HG03469 (cell line): ENCODE results near the gene SORCS2.
"Not testable (repeated sequence)": the region's sequence is repeated elsewhere in the genome, so short reads cannot be mapped to it uniquely, and the experiment has no call there.

Experiments used
- ATAC-seq: cut with Tn5 transposase; IDR thresholded peaks from one replicate; pipeline ENCODE4 v1.9.1; 2021; ENCODE audit warnings: mild to moderate bottlenecking, moderate library complexity, moderate number of reproducible peaks; ENCODE audit not compliant: unreplicated experiment

The SORCS2 gene

DNA sequence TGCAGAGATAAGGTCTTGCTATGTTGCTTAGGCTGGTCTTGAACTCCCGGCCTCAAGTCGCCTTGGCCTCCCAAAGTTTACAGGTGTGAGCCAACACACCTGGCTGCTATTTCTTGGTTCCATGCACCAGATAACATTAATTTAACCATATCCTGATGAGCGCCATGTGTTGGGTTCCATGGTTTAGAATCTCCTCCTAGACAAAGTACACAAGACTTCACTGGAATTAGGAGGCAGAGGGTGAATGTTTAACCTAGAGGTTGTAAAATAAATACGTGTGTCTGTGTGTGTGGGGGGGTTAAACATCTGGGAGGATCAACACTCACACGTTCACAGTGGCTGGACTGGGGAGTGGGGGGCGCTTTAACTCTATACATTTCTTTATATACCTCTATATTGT, 32.4 kb upstream of the SORCS2 start:
- no peak for ATAC-seq

DNA sequence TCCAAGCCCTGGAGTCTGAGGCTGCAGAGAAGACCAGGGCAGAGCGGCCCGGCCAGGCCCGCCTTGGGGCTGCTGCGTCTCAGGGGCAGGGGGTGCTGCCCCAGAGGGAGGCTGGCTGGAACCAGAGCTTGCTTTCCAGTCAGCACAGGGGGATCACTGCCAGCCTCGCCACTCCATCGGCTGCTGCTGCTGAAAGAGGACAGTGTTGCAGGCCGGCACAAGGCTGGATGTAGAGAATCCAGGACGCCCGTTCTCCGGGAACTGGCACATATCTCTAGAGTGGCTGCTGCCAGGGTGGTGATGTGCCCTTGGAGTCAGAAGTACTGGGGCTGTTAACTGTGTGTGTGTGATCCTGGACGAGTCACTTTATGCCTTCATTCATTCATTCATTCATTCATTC, 31.9 kb upstream of the SORCS2 start:
- no peak for ATAC-seq

DNA sequence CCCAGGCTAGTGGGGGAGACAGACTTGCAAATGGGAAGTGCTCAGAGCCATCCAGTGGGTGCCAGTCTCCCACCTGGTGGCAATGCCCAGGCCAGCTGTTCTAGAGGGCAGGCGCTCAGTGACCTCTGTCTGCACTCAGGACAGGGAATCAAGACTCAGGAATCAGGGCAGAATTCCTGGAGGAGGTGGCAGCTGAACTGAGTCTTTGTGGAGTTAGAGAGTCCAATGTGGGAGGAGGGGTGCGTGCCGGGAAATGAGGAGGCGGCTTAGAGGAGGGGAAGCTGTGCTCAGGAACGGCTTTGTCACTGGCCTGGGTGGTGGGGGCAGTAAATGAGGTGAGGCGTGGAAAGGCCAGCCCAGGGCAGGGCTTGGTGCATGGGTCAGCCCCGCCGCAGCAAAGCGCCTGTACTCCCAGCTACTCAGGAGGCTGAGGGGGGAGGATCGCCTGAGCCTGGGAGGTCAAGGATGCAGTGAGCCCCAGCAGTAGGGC, 31.3 kb upstream of the SORCS2 start:
- ATAC-seq, result no peak

- ATAC-seq, result no peak
Measured at GRCh38 chr4:7161721-7162214, 30.6 kb upstream of the SORCS2 start.

GRCh38 chr4:7165056-7165873, 27.1 kb upstream of the SORCS2 start:
- ATAC-seq, result not testable (repeated sequence)

DNA sequence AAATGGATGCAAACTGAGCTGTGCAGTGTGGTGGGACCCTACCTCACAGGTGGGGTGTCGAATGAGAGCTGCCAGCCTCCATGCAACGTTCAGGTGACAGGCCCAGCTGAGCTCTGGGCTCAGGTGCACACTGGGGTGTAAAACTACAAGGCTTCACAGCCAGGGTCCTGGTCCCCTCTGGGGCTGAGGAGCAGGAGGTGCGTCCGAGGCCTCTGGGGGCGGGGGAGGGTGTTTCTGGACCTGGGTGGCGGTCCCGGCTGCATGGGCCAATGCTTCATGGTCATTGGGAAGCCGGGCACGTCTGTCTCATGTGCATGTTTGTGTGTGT, 26.5 kb upstream of the SORCS2 start:
- no peak for ATAC-seq

DNA sequence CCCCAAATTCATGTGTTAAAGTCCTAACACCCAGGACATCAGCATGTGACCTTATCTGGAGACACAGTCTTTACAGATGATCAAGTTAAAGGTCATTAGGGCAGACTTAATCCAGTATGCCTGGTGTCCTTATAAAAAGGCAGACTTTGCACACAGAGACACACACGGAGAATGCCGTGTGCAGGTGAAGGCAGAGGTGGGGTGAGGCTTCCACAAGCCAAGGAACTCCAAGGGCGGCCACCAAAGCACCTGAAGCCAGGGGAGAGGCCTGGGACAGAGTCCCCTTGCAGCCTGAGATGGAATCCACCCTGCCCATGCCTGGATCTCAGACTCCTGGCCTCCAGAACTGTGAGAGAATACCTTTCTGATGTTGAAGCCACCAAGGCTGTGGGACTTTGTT, 26.1 kb upstream of the SORCS2 start:
- ATAC-seq, result no peak

DNA sequence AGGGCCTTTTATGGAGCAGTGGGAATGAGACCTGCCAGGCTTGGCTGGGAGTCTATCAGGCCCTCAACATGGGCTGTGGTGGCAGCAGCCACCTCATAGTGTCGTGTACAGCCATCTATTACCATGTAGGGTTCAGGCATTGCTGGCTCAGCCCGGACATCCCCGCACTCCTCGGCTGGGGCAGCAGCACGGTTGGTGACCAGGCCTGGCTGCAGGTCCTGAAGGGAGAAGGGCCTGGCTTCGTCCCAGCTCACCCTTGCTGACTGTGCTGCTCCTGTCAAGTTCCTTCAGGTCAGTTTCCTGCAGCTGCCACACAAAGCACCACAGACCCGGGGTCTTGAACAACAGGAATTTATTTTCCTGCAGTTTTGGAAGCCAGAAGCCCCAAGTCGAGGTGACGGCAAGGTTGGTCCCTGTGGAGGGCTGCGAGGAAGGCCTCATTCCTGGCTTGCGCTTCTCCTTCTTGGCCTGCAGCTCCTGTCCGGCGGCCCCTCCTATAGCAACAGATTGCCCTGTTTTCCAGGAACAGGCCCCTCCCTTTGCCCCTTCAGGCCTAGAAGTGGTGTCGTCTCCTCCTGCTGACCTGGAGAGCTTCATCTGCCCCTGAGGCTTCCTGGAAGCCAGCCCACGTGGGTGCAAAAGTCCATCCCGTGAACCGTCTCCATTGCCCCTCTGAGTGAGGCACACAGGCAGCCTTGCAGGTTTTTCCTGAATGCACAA, 25.2 kb upstream of the SORCS2 start:
- ATAC-seq, result no peak

- ATAC-seq, result no peak
Measured at GRCh38 chr4:7167706-7168105, 24.6 kb upstream of the SORCS2 start.

GRCh38 chr4:7168106-7168505, 24.2 kb upstream of the SORCS2 start:
- no peak for ATAC-seq

- ATAC-seq, result no peak
Measured at GRCh38 chr4:7169134-7169533, 23.2 kb upstream of the SORCS2 start.

GRCh38 chr4:7170012-7170411, 22.3 kb upstream of the SORCS2 start:
- no peak for ATAC-seq

DNA sequence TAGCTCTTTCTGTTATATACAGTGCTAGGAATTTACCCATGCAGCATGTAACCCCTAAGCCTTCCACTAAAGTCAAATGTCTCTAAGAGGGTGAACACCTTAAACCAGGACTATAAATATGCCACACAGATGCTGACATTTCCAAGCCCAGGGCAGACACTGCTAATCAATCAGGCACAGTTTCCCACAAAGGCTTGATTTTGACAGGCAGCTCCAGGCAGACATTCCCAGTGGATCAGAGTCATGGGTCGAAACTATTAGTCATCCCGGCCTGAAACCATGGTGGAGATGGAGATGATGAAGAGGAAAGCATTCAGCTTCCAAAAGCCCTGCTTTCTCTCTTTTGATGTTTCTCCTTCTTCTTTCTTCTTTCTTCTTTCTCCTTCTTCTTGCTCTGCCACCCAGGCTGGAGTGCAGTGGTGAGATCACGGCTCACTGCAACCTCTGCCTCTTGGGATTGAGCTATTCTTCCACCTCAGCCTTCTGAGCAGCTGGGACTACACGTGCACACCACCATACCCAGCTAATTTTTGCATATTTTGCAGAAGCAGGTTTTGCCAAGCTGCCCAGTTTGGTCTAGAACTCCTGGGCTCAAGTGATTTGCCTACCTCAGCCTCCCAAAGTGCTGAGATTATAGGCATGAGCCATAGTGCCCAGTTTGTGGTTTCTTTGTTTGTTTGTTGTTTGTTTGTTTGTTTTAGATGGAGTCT, 21.0 kb upstream of the SORCS2 start:
- ATAC-seq, result no peak

DNA sequence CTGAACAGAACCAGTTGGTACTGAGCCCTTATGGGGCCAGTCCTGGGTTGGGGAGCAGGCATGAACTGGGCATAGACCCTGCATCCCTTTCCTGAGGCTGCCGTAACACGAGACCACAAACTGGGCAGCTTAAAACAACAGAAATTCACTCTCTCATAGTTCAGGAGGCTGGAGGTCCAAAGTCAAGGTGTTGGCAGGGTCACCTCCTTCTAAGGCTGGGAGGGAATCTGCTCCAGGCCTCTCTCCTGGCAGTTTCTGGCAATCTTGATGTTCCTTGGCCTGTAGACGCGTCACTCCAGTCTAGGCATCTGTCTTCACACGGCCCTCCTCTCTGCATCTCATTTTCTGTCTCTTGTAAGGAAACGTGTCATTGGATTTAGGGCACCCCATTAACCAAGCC, 19.8 kb upstream of the SORCS2 start:
- no peak for ATAC-seq

- no peak for ATAC-seq
Measured at GRCh38 chr4:7172946-7173345, 19.4 kb upstream of the SORCS2 start.

DNA sequence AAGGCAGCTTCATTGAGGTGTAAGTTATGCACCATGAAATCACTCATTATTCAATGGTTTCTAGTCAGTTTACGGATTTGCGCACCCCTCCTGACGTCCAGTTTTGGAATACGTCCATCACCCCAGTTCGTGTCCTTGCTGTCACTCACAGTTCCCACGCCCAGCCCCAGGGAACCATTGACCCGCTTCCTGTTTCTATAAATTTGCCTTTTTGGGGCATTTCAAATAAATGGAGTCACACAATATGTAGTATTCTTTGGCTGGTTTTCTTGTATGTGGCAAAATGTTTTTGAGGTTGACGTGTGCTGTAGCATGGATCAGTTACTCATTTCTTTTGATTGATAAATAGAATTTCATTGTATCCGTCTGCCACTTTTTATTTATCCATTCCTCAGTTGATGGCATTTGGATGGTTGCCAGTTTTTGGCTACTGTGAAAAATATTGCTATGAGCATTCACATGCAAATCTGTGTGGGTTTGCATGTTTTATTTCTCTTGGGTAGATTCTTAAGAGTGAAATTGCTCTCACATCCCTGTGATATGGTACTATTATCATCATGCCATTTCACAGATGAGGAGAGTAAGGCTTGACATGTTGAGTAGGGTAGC, 18.4 kb upstream of the SORCS2 start:
- ATAC-seq, result no peak

DNA sequence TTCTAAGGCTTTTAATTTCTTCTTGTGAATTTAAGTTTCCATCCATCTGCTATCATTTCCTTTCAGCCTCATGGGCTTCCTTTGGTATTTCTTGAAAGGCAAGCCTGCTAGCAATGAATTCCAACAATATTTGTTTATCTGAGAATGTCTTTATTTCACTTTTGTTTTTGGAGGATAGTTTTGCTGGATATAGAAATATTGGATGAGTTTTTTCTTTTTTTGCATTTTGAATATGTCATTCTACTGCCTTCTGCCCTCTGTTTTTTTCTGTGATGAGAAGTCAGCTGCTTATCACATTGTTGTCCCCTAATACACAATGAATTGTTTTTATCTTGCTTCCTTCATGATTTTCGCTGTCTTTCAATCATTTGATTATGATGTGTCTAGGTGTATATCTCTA, 13.2 kb upstream of the SORCS2 start:
- ATAC-seq, result no peak

DNA sequence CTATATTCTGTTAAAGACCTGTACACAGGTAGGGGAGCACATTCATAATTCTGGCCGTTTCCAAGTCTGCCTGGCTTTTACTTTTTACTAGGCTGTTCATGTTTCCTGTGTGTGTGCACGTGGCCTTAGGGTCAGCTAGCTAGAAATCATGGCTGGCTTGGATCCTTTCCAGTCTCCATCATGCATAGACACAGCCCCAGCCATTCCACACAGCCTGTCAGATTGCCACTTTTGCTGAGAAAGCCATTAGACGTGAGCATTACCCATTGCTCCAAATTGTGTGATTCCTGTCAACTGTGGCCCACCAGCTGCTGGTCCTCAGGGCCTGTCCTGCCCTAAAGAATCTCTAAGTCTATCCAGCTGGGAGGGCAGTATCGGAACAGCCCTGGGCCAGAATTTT, 11.4 kb upstream of the SORCS2 start:
- ATAC-seq, result no peak

DNA sequence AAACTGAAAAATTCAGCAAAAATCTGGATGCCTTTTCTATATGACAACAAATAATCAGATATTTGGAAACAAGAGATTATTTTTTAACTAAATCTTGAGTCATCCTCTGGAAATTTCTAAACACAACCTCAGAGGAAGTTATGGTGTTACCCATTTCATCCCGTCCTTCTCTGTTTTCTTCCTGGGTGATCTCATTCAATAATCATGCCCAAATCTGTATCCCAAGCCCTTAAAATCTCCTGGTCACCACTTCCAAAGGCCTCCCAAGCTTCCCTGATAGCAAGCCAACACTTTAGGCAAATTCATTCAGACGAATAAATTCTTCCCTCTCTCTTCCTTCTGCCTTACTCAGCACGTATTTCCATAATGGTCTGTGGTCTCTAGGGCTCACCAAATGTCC, 9.7 kb upstream of the SORCS2 start:
- ATAC-seq, result no peak

- ATAC-seq, result no peak
Measured at GRCh38 chr4:7183161-7183560, 9.2 kb upstream of the SORCS2 start.

- ATAC-seq, result no peak
Measured at GRCh38 chr4:7183780-7184460, 8.4 kb upstream of the SORCS2 start.
